Left ventricle myocardium inferior (tissue), 1 donor: ENCODE measurements around the gene PLK2. TPM values are rescaled to one million over a fixed set of nuclear protein-coding genes. Genes with fewer than 3 reads are reported as not detected.

Experiments
- DNase-seq: peaks from one replicate; pipeline ENCODE4 v3.0.0-alpha.2; 2020
- H3K27ac ChIP-seq: fragments of 200-600 bp; replicated peaks from 2 replicates; pipeline ENCODE4 v1.8.0; 2021
- H3K27me3 ChIP-seq: fragments of 200-600 bp; 2 replicates; pipeline ENCODE4 v1.8.0; 2021; ENCODE audit warnings: low read depth
- H3K36me3 ChIP-seq: fragments of 200-600 bp; 2 replicates; pipeline ENCODE4 v1.8.0; 2021
- H3K4me1 ChIP-seq: fragments of 200-600 bp; 2 replicates; pipeline ENCODE4 v1.8.0; 2021
- H3K4me3 ChIP-seq: fragments of 200-600 bp; 2 replicates; pipeline ENCODE4 v1.8.0; 2021; ENCODE audit warnings: mild to moderate bottlenecking, moderate library complexity
- H3K9me3 ChIP-seq: fragments of 200-600 bp; replicated peaks from 2 replicates; pipeline ENCODE4 v1.8.0; 2021
- intact Hi-C: fragments of 100-400 bp; cut with micrococcal nuclease; formaldehyde crosslinking; loops from one replicate; pipeline ENCODE4 v1.11.0; 2022
- total RNA-seq: library from RNA; stranded (reverse); fragmentation: NEBNext Ultra II Directional; extraction: Animal tissue kit (Norgen Biotek cat#: 25700); gene quantifications from one replicate; pipeline ENCODE4 v1.2.1, GENCODE V29; 2021
- TF ChIP-seq, protein P1 (sequence below): fragments of 200-600 bp; IDR thresholded peaks from 2 replicates; pipeline ENCODE4 v1.8.0; 2021; ENCODE audit warnings: antibody characterized with exemption, mild to moderate bottlenecking, borderline replicate concordance
- donor health status: DM: no; HTN: yes; CAD: no; lungs with severe emphysema.

The PLK2 gene
- total RNA-seq, 1 donor from 2014 or later, result 58.9 TPM

DNA sequence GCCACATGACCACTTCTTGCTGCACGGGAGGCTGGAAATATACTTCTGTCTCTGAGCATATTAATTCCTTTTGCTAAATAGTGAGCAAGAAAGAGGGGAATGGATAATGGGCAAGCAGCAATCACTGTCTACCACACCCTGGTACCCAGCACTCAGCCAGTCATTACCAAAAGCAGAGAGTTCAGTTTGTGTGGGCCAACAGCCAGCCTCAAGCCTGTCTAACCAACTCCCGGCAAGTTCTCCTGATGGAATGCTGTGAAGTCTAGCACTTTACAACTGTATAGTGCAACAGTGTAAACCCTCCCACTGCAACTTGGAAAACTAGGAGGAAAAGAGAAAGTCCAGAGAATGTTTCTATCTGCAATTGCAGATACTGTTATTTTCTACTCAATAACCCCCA lies 47.8 kb downstream of the PLK2 start:
- Histone ChIP-seq H3K9me3 (no peaks in the 10 kb centered on the region), H3K36me3 (no peaks in the 10 kb centered on the region), H3K27me3 (no peaks in the 10 kb centered on the region), H3K4me1 (peaks cover 9% of the 10 kb centered on the region), H3K27ac (no peak overlapping the region), H3K4me3 (no peak overlapping the region)
- TF ChIP-seq, protein P1, sequence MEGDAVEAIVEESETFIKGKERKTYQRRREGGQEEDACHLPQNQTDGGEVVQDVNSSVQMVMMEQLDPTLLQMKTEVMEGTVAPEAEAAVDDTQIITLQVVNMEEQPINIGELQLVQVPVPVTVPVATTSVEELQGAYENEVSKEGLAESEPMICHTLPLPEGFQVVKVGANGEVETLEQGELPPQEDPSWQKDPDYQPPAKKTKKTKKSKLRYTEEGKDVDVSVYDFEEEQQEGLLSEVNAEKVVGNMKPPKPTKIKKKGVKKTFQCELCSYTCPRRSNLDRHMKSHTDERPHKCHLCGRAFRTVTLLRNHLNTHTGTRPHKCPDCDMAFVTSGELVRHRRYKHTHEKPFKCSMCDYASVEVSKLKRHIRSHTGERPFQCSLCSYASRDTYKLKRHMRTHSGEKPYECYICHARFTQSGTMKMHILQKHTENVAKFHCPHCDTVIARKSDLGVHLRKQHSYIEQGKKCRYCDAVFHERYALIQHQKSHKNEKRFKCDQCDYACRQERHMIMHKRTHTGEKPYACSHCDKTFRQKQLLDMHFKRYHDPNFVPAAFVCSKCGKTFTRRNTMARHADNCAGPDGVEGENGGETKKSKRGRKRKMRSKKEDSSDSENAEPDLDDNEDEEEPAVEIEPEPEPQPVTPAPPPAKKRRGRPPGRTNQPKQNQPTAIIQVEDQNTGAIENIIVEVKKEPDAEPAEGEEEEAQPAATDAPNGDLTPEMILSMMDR, result no peak
- no peak for DNase-seq
- intact Hi-C loops, result no loop called here

DNA sequence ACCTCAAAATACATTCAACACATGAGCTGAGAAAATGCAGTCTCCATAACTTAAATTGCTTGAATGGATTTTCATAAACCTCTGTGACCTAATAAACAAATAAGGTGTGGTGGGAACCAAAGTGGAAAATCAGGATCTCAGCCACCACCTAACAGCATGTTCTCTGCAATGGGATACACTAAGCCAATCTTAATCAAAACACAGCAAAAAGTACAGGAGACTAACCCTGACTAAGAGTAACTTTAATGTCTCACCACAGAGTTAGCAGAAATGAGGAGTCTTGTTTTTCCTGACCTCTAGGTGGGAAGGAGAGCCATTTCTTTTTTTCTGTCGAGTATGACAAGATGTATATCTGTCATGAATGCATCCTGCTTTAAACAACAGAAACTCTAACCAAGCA lies 48.5 kb downstream of the PLK2 start:
- Histone ChIP-seq H3K4me3 (no peak overlapping the region), H3K36me3 (no peaks in the 10 kb centered on the region), H3K27ac (no peak overlapping the region), H3K4me1 (peaks cover 9% of the 10 kb centered on the region), H3K27me3 (no peaks in the 10 kb centered on the region), H3K9me3 (no peaks in the 10 kb centered on the region)
- DNase-seq, result no peak
- intact Hi-C loops, result no loop called here
- TF ChIP-seq, protein P1, result no peak

DNA sequence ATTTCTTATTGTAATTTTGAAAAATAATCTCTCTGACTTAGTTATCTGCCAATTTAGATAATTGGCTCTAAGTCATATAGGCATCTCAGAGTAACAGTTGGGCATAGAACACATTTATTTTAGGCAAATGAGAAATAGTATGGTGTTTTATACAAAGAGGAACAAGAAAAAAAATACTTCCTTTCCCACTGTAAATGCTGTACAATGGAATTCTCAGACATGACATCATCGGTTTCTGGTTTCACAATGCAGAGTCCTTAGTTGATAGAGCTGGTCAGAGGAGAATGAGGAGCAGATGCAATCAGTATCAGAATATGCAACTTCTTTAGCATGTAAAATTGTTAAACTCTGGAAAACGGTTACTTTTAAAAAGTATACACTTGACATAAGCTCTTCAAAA lies 49.4 kb downstream of the PLK2 start:
- Histone ChIP-seq H3K27ac (no peak overlapping the region), H3K27me3 (no peaks in the 10 kb centered on the region), H3K4me1 (peaks cover 9% of the 10 kb centered on the region), H3K9me3 (no peaks in the 10 kb centered on the region), H3K36me3 (no peaks in the 10 kb centered on the region), H3K4me3 (no peak overlapping the region)
- DNase-seq, result no peak
- TF ChIP-seq, protein P1, result no peak
- intact Hi-C loops, result no loop called here

DNA sequence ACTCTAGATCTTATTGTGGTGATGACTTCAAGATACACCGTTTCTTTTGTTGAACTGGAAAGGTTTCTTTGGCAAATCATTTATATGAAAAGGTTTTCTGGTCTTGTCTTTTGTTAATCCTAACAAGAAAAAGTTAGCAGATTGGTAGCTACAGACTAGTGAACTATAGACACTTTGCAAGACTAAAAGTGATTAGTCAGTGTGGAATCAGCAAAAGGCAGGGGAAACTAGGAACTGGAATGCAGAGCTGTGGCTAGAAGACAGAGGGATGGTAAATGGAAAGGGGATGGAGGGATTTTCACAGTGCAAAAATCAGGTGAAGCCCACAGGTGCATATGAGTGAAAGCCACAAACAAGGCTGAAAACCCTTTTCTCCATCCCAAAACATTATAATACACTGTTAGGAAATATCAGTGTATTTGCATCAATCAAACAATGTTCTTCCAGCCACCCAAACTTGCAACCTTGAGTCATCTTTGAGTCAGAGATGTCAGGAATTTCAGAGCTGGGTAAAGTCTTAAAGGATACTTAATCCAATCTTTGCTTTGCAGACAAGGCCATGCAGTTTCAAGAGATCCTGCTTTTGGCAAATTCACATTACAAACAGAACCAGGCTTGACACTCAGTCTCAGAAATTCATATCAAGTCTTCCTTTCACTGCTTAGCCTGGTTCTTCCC lies 52.7 kb downstream of the PLK2 start:
- DNase-seq, result no peak
- Histone ChIP-seq H3K4me3 (no peak overlapping the region), H3K9me3 (no peaks in the 10 kb centered on the region), H3K4me1 (peaks cover 9% of the 10 kb centered on the region), H3K27ac (no peak overlapping the region), H3K27me3 (no peaks in the 10 kb centered on the region), H3K36me3 (no peaks in the 10 kb centered on the region)
- TF ChIP-seq, protein P1, result no peak
- intact Hi-C loops, result no loop called here

DNA sequence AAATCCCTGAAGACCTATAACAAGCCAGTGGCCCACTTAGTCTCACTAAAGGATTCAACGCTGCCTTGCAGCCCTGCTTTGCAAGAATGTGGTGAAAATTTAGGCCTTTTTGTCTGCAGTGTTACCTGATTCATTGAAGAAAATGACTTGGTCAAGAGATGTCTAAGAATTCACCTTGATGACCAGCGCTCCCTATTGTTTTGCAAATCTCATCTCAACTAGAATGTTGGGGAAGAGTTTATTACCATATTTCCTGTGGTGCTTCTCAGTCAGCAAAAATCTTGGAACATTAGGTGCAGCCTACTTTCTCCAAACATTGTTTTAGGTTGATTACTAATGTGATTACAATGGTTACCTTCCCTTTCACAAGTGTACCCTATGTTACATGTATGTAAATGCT lies 53.5 kb downstream of the PLK2 start:
- intact Hi-C loops, result no loop called here
- Histone ChIP-seq H3K9me3 (no peaks in the 10 kb centered on the region), H3K4me3 (no peak overlapping the region), H3K27ac (no peak overlapping the region), H3K36me3 (no peaks in the 10 kb centered on the region), H3K27me3 (no peaks in the 10 kb centered on the region), H3K4me1 (peaks cover 9% of the 10 kb centered on the region)
- no peak for DNase-seq
- TF ChIP-seq, protein P1, result no peak
